H1 (cell line): ENCODE data around the gene CFAP58.

Source experiments
- ASH2L ChIP-seq: fragments of 200-600, 300-600 bp; sonication (generic); IDR thresholded peaks from one replicate; pipeline ENCODE4 v1.7.1; 2017; ENCODE audit warnings: low read length
- ATF2 ChIP-seq: IDR thresholded peaks from 2 replicates; pipeline ENCODE4 v1.6.1; 2012; ENCODE audit warnings: low read length, inconsistent platforms
- CREB1 ChIP-seq: IDR thresholded peaks from 2 replicates; pipeline ENCODE4 v1.6.1; 2012; ENCODE audit warnings: inconsistent platforms
- EGR1 ChIP-seq: IDR thresholded peaks from 2 replicates; pipeline ENCODE4 v1.6.1; 2011; ENCODE audit warnings: low read depth, low read length, borderline replicate concordance
- KDM1A ChIP-seq: fragments of 200-600, 300-600 bp; sonication (generic); IDR thresholded peaks from 2 replicates; pipeline ENCODE4 v1.7.1; 2016; ENCODE audit warnings: mild to moderate bottlenecking, low read length, borderline replicate concordance
- KDM4A ChIP-seq: IDR thresholded peaks from one replicate; pipeline ENCODE4 v1.7.1; 2012; ENCODE audit warnings: low read depth, mild to moderate bottlenecking, moderate library complexity, low read length, inconsistent platforms; ENCODE audit not compliant: severe bottlenecking
- KDM5A ChIP-seq: fragments of 200-600 bp; IDR thresholded peaks from 2 replicates; pipeline ENCODE4 v1.7.1; 2012; ENCODE audit warnings: mild to moderate bottlenecking, low read length, inconsistent platforms, mixed read lengths
- MAX ChIP-seq: IDR thresholded peaks from 2 replicates; pipeline ENCODE4 v1.6.1; 2012; ENCODE audit warnings: inconsistent platforms
- TAF1 ChIP-seq: IDR thresholded peaks from 2 replicates; pipeline ENCODE4 v1.6.1; 2011; ENCODE audit warnings: mild to moderate bottlenecking, low read depth, low read length
- TEAD4 ChIP-seq: IDR thresholded peaks from 2 replicates; pipeline ENCODE4 v1.6.1; 2012; ENCODE audit warnings: low read depth, low read length, inconsistent platforms, mixed read lengths
- YY1 ChIP-seq: IDR thresholded peaks from 2 replicates; pipeline ENCODE4 v1.6.1; 2011; ENCODE audit warnings: low read depth, mild to moderate bottlenecking, low read length
- TF ChIP-seq, protein P1 (sequence below), 3 experiments: IDR thresholded peaks; 1 replicate in 2 of 3; 2 replicates in 1 of 3; pipeline versions ENCODE4 v1.5.1 to v1.6.1; 2011; ENCODE audit warnings: low read length in 3 of 3, mild to moderate bottlenecking in 3 of 3, inconsistent platforms in 2 of 3, low read depth in 1 of 3, moderate library complexity in 1 of 3; ENCODE audit not compliant: insufficient read depth in 1 of 3; ENCODE audit errors: control extremely low read depth in 1 of 3

- TF ChIP-seq, protein P1, sequence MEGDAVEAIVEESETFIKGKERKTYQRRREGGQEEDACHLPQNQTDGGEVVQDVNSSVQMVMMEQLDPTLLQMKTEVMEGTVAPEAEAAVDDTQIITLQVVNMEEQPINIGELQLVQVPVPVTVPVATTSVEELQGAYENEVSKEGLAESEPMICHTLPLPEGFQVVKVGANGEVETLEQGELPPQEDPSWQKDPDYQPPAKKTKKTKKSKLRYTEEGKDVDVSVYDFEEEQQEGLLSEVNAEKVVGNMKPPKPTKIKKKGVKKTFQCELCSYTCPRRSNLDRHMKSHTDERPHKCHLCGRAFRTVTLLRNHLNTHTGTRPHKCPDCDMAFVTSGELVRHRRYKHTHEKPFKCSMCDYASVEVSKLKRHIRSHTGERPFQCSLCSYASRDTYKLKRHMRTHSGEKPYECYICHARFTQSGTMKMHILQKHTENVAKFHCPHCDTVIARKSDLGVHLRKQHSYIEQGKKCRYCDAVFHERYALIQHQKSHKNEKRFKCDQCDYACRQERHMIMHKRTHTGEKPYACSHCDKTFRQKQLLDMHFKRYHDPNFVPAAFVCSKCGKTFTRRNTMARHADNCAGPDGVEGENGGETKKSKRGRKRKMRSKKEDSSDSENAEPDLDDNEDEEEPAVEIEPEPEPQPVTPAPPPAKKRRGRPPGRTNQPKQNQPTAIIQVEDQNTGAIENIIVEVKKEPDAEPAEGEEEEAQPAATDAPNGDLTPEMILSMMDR (IDR thresholded peaks at IDR 0.05; ENCODE audit: control extremely low read depth in 1 of 3, insufficient read depth in 1 of 3, low read depth in 1 of 3, low read length in 3 of 3) = no peak
- TF ChIP-seq TAF1 (peak; percentile 58), KDM1A (no peak), TEAD4 (no peak), KDM4A (no peak), KDM5A (no peak), YY1 (no peak), ATF2 (no peak), EGR1 (no peak), CREB1 (no peak), MAX (no peak), ASH2L (no peak)
Observed at GRCh38 chr10:104327745-104328645, 25.6 kb upstream of the CFAP58 start.
